ENCODE data around the gene HSD3B1.

Gene HSD3B1

GRCh38 chr1:119531606-119532323, 24.8 kb downstream of the HSD3B1 start:
- TF ChIP-seq POLR2AphosphoS5 (IDR thresholded peaks at IDR 0.05; ENCODE audit: low read depth, low read length) (no peak), POLR2A (IDR thresholded peaks at IDR 0.05; ENCODE audit: low read depth, low read length) (no peak), TAF1 (IDR thresholded peaks at IDR 0.05; ENCODE audit: low read depth, low read length) (no peak), POU2F2 (IDR thresholded peaks at IDR 0.05; ENCODE audit: low read depth, low read length) (no peak), PAX5 (IDR thresholded peaks at IDR 0.05; ENCODE audit: insufficient read depth, low read length, severe bottlenecking) (no peak), SPI1 (IDR thresholded peaks at IDR 0.05; ENCODE audit: low read depth, low read length) (no peak)
- DNase-seq (ENCODE audit: insufficient read length, low spot score) (no peak), FAIRE-seq (no peak)

GRCh38 chr1:119532324-119532910, 25.4 kb downstream of the HSD3B1 start:
- DNase-seq (ENCODE audit: insufficient read length, low spot score), result no peak
- no peak for FAIRE-seq
- TF ChIP-seq PAX5 (IDR thresholded peaks at IDR 0.05; ENCODE audit: insufficient read depth, low read length, severe bottlenecking), result no peak
- TF ChIP-seq POLR2AphosphoS5 (IDR thresholded peaks at IDR 0.05; ENCODE audit: low read depth, low read length), result no peak
- no peak for TF ChIP-seq POLR2A (IDR thresholded peaks at IDR 0.05; ENCODE audit: low read depth, low read length)
- no peak for TF ChIP-seq TAF1 (IDR thresholded peaks at IDR 0.05; ENCODE audit: low read depth, low read length)
- TF ChIP-seq SPI1 (IDR thresholded peaks at IDR 0.05; ENCODE audit: low read depth, low read length), result no peak

- no peak for FAIRE-seq
- TF ChIP-seq SPI1 (IDR thresholded peaks at IDR 0.05; ENCODE audit: low read depth, low read length) (peak; percentile 66), POLR2AphosphoS5 (IDR thresholded peaks at IDR 0.05; ENCODE audit: low read depth, low read length) (no peak), POU2F2 (IDR thresholded peaks at IDR 0.05; ENCODE audit: low read depth, low read length) (no peak), PAX5 (IDR thresholded peaks at IDR 0.05; ENCODE audit: insufficient read depth, low read length, severe bottlenecking) (no peak)
- DNase-seq (ENCODE audit: insufficient read length, low spot score), result no peak
Measured at GRCh38 chr1:119535381-119535780, 28.4 kb downstream of the HSD3B1 start.

- no peak for FAIRE-seq
- no peak for TF ChIP-seq POLR2AphosphoS5 (IDR thresholded peaks at IDR 0.05; ENCODE audit: low read depth, low read length)
- TF ChIP-seq POU2F2 (IDR thresholded peaks at IDR 0.05; ENCODE audit: low read depth, low read length), result no peak
- no peak for TF ChIP-seq SPI1 (IDR thresholded peaks at IDR 0.05; ENCODE audit: low read depth, low read length)
- no peak for TF ChIP-seq PAX5 (IDR thresholded peaks at IDR 0.05; ENCODE audit: insufficient read depth, low read length, severe bottlenecking)
- no peak for TF ChIP-seq POLR2A (IDR thresholded peaks at IDR 0.05; ENCODE audit: low read depth, low read length)
- no peak for TF ChIP-seq TAF1 (IDR thresholded peaks at IDR 0.05; ENCODE audit: low read depth, low read length)
- DNase-seq (ENCODE audit: insufficient read length, low spot score), result no peak
Measured at GRCh38 chr1:119537966-119538365, 31.0 kb downstream of the HSD3B1 start.

- TF ChIP-seq POU2F2 (IDR thresholded peaks at IDR 0.05; ENCODE audit: low read depth, low read length) (no peak), PAX5 (IDR thresholded peaks at IDR 0.05; ENCODE audit: insufficient read depth, low read length, severe bottlenecking) (no peak), TAF1 (IDR thresholded peaks at IDR 0.05; ENCODE audit: low read depth, low read length) (no peak), POLR2AphosphoS5 (IDR thresholded peaks at IDR 0.05; ENCODE audit: low read depth, low read length) (no peak), SPI1 (IDR thresholded peaks at IDR 0.05; ENCODE audit: low read depth, low read length) (no peak), POLR2A (IDR thresholded peaks at IDR 0.05; ENCODE audit: low read depth, low read length) (no peak)
- FAIRE-seq (no peak), DNase-seq (ENCODE audit: insufficient read length, low spot score) (no peak)
Measured at GRCh38 chr1:119539636-119540035, 32.6 kb downstream of the HSD3B1 start.

- FAIRE-seq (no peak), DNase-seq (ENCODE audit: insufficient read length, low spot score) (no peak)
- TF ChIP-seq POU2F2 (IDR thresholded peaks at IDR 0.05; ENCODE audit: low read depth, low read length) (no peak), PAX5 (IDR thresholded peaks at IDR 0.05; ENCODE audit: insufficient read depth, low read length, severe bottlenecking) (no peak), SPI1 (IDR thresholded peaks at IDR 0.05; ENCODE audit: low read depth, low read length) (no peak), POLR2AphosphoS5 (IDR thresholded peaks at IDR 0.05; ENCODE audit: low read depth, low read length) (no peak), TAF1 (IDR thresholded peaks at IDR 0.05; ENCODE audit: low read depth, low read length) (no peak), POLR2A (IDR thresholded peaks at IDR 0.05; ENCODE audit: low read depth, low read length) (no peak)
Measured at GRCh38 chr1:119541389-119541788, 34.4 kb downstream of the HSD3B1 start.

GRCh38 chr1:119542492-119542946, 35.5 kb downstream of the HSD3B1 start:
- DNase-seq (ENCODE audit: insufficient read length, low spot score) (no peak), FAIRE-seq (no peak)
- no peak for TF ChIP-seq POLR2AphosphoS5 (IDR thresholded peaks at IDR 0.05; ENCODE audit: low read depth, low read length)
- no peak for TF ChIP-seq POU2F2 (IDR thresholded peaks at IDR 0.05; ENCODE audit: low read depth, low read length)

- FAIRE-seq, result no peak
- no peak for DNase-seq (ENCODE audit: insufficient read length, low spot score)
- TF ChIP-seq POU2F2 (IDR thresholded peaks at IDR 0.05; ENCODE audit: low read depth, low read length), result no peak
- no peak for TF ChIP-seq PAX5 (IDR thresholded peaks at IDR 0.05; ENCODE audit: insufficient read depth, low read length, severe bottlenecking)
- TF ChIP-seq SPI1 (IDR thresholded peaks at IDR 0.05; ENCODE audit: low read depth, low read length), result no peak
Measured at GRCh38 chr1:119544165-119544762, 37.3 kb downstream of the HSD3B1 start.

- DNase-seq (ENCODE audit: insufficient read length, low spot score) (no peak), FAIRE-seq (no peak)
- TF ChIP-seq POU2F2 (IDR thresholded peaks at IDR 0.05; ENCODE audit: low read depth, low read length) (no peak), POLR2AphosphoS5 (IDR thresholded peaks at IDR 0.05; ENCODE audit: low read depth, low read length) (no peak), TAF1 (IDR thresholded peaks at IDR 0.05; ENCODE audit: low read depth, low read length) (no peak), POLR2A (IDR thresholded peaks at IDR 0.05; ENCODE audit: low read depth, low read length) (no peak)
Measured at GRCh38 chr1:119546641-119547040, 39.6 kb downstream of the HSD3B1 start.

GRCh38 chr1:119547306-119547705, 40.3 kb downstream of the HSD3B1 start:
- FAIRE-seq (no peak), DNase-seq (ENCODE audit: insufficient read length, low spot score) (no peak)
- TF ChIP-seq POLR2A (IDR thresholded peaks at IDR 0.05; ENCODE audit: low read depth, low read length) (no peak), POU2F2 (IDR thresholded peaks at IDR 0.05; ENCODE audit: low read depth, low read length) (no peak), TAF1 (IDR thresholded peaks at IDR 0.05; ENCODE audit: low read depth, low read length) (no peak), POLR2AphosphoS5 (IDR thresholded peaks at IDR 0.05; ENCODE audit: low read depth, low read length) (no peak), SPI1 (IDR thresholded peaks at IDR 0.05; ENCODE audit: low read depth, low read length) (no peak), PAX5 (IDR thresholded peaks at IDR 0.05; ENCODE audit: insufficient read depth, low read length, severe bottlenecking) (no peak)
